H9 (cell line): ENCODE results near the gene PPIP5K2. TPM values are rescaled to one million over a fixed set of nuclear protein-coding genes. Genes with fewer than 3 reads are reported as not detected.

ENCODE experiments used
- DNase-seq: peaks from one replicate; pipeline ENCODE4 v3.0.0-alpha.2; 2017
- H2AFZ ChIP-seq: one replicate; pipeline ENCODE4 v1.6.1; 2013; ENCODE audit warnings: mild to moderate bottlenecking, low read length, control low read depth, moderate library complexity
- H2AK5ac ChIP-seq: 2 replicates; pipeline ENCODE4 v1.6.1; 2013; ENCODE audit warnings: low read length, control low read depth, mixed read lengths; ENCODE audit not compliant: insufficient read length
- H2BK120ac ChIP-seq: one replicate; pipeline ENCODE4 v1.6.1; 2013; ENCODE audit warnings: low read depth, mild to moderate bottlenecking, low read length, control low read depth, inconsistent platforms; ENCODE audit not compliant: poor library complexity, severe bottlenecking
- H2BK12ac ChIP-seq: 2 replicates; pipeline ENCODE4 v1.6.1; 2013; ENCODE audit warnings: low read length, control low read depth, mixed read lengths, low read depth; ENCODE audit not compliant: insufficient read length
- H2BK15ac ChIP-seq: 2 replicates; pipeline ENCODE4 v1.6.1; 2013; ENCODE audit warnings: low read depth, low read length, control low read depth
- H2BK20ac ChIP-seq: one replicate; pipeline ENCODE4 v1.6.1; 2013; ENCODE audit warnings: low read depth, mild to moderate bottlenecking, low read length, control low read depth, inconsistent platforms; ENCODE audit not compliant: poor library complexity, severe bottlenecking
- H2BK5ac ChIP-seq: 2 replicates; pipeline ENCODE4 v1.6.1; 2013; ENCODE audit warnings: low read length, control low read depth, mixed read lengths; ENCODE audit not compliant: insufficient read length
- H3K14ac ChIP-seq: 2 replicates; pipeline ENCODE4 v1.6.1; 2013; ENCODE audit warnings: low read length, control low read depth; ENCODE audit not compliant: insufficient read depth
- H3K18ac ChIP-seq: 2 replicates; pipeline ENCODE4 v1.6.1; 2013; ENCODE audit warnings: low read depth, mild to moderate bottlenecking, mixed read lengths, low read length, control low read depth; ENCODE audit not compliant: insufficient read length
- H3K23ac ChIP-seq: 2 replicates; pipeline ENCODE4 v1.6.1; 2013; ENCODE audit warnings: low read length, control low read depth, mixed read lengths, low read depth; ENCODE audit not compliant: insufficient read length
- H3K23me2 ChIP-seq: 2 replicates; pipeline ENCODE4 v1.6.1; 2013; ENCODE audit warnings: low read depth, mild to moderate bottlenecking, mixed read lengths, low read length, control low read depth; ENCODE audit not compliant: insufficient read length, poor library complexity, severe bottlenecking
- H3K27ac ChIP-seq: 2 replicates; pipeline ENCODE4 v1.5.1; 2013; ENCODE audit warnings: low read length, control low read depth, mixed read lengths, low read depth; ENCODE audit not compliant: insufficient read length
- H3K27me3 ChIP-seq: 2 replicates; pipeline ENCODE4 v1.6.1; 2013; ENCODE audit warnings: low read length, control low read depth, inconsistent platforms; ENCODE audit not compliant: insufficient read depth
- H3K4ac ChIP-seq: 2 replicates; pipeline ENCODE4 v1.6.1; 2013; ENCODE audit warnings: low read depth, mild to moderate bottlenecking, control low read depth, inconsistent platforms, low read length, moderate library complexity
- H3K4me1 ChIP-seq: 2 replicates; pipeline ENCODE4 v1.6.1; 2013; ENCODE audit warnings: low read length, control low read depth, inconsistent platforms; ENCODE audit not compliant: insufficient read depth
- H3K4me2 ChIP-seq: 2 replicates; pipeline ENCODE4 v1.6.1; 2013; ENCODE audit warnings: low read length, control low read depth, mixed read lengths; ENCODE audit not compliant: insufficient read length, insufficient read depth
- H3K56ac ChIP-seq: 2 replicates; pipeline ENCODE4 v1.6.1; 2013; ENCODE audit warnings: low read depth, mild to moderate bottlenecking, mixed read lengths, low read length, control low read depth; ENCODE audit not compliant: insufficient read length
- H3K79me1 ChIP-seq: 2 replicates; pipeline ENCODE4 v1.6.1; 2013; ENCODE audit warnings: low read depth, mild to moderate bottlenecking, moderate library complexity, low read length, control low read depth, inconsistent platforms; ENCODE audit not compliant: insufficient read depth, poor library complexity, severe bottlenecking
- H3K79me2 ChIP-seq: 2 replicates; pipeline ENCODE4 v1.6.1; 2013; ENCODE audit warnings: low read length, control low read depth, inconsistent platforms; ENCODE audit not compliant: insufficient read depth
- H3K9ac ChIP-seq: 2 replicates; pipeline ENCODE4 v1.6.1; 2013; ENCODE audit warnings: low read length, control low read depth, mixed read lengths; ENCODE audit not compliant: insufficient read length; ENCODE audit errors: extremely low read depth
- H3K9me3 ChIP-seq: one replicate; pipeline ENCODE4 v1.6.1; 2013; ENCODE audit warnings: low read depth, low read length, inconsistent platforms; ENCODE audit not compliant: control insufficient read depth
- H3T11ph ChIP-seq: one replicate; pipeline ENCODE4 v1.6.1; 2013; ENCODE audit warnings: mild to moderate bottlenecking, low read length, control low read depth, inconsistent platforms
- H4K20me1 ChIP-seq: one replicate; pipeline ENCODE4 v1.6.1; 2013; ENCODE audit not compliant: control insufficient read depth, insufficient read length, insufficient read depth
- H4K5ac ChIP-seq: 2 replicates; pipeline ENCODE4 v1.6.1; 2013; ENCODE audit warnings: low read depth, mild to moderate bottlenecking, mixed read lengths, low read length, control low read depth; ENCODE audit not compliant: insufficient read length
- H4K8ac ChIP-seq: replicated peaks from 2 replicates; pipeline ENCODE4 v1.6.1; 2013; ENCODE audit warnings: low read length, control low read depth, mixed read lengths, low read depth; ENCODE audit not compliant: insufficient read length
- H4K91ac ChIP-seq: 2 replicates; pipeline ENCODE4 v1.6.1; 2013; ENCODE audit warnings: low read depth, mild to moderate bottlenecking, moderate library complexity, mixed read lengths, low read length, control low read depth; ENCODE audit not compliant: insufficient read length
- H3K27ac Mint-ChIP-seq, 3 experiments: 2 replicates in 2 of 3; 3 replicates in 1 of 3; pipeline ENCODE4 v1.8.0; 2020 to 2021; ENCODE audit warnings: mixed read lengths in 3 of 3, mild to moderate bottlenecking in 1 of 3, moderate library complexity in 1 of 3
- H3K27me3 Mint-ChIP-seq: 2 replicates; pipeline ENCODE4 v1.8.0; 2021; ENCODE audit warnings: low read depth, mild to moderate bottlenecking, moderate library complexity, mixed read lengths
- H3K36me3 Mint-ChIP-seq, 3 experiments: 2 replicates in 2 of 3; 3 replicates in 1 of 3; pipeline ENCODE4 v1.8.0; 2020 to 2021; ENCODE audit warnings: low read depth in 3 of 3, mixed read lengths in 3 of 3; ENCODE audit not compliant: insufficient read depth in 1 of 3
- H3K4me1 Mint-ChIP-seq, 2 experiments: 2 replicates each; pipeline ENCODE4 v1.8.0; 2020; ENCODE audit warnings: mixed read lengths in 2 of 2
- H3K4me3 Mint-ChIP-seq, 2 experiments: 2 replicates in 1 of 2; 3 replicates in 1 of 2; pipeline ENCODE4 v1.8.0; 2020 to 2021; ENCODE audit warnings: mild to moderate bottlenecking in 2 of 2, mixed read lengths in 2 of 2, moderate library complexity in 1 of 2
- H3K9me3 Mint-ChIP-seq, 2 experiments: 2 replicates in 1 of 2; 3 replicates in 1 of 2; pipeline ENCODE4 v1.8.0; 2020; ENCODE audit warnings: mild to moderate bottlenecking in 2 of 2, mixed read lengths in 2 of 2, moderate library complexity in 1 of 2
- WGBS: extraction: QIAGEN DNeasy Blood & Tissue Kit; methylation state at CpG from one replicate; pipeline ENCODE4 v1.1.7; 2013; ENCODE audit warnings: missing lambda C conversion rate, low lambda C conversion rate, mixed read lengths; ENCODE audit not compliant: insufficient read length; ENCODE audit errors: extremely low coverage; 5-methylcytosine and 5-hydroxymethylcytosine counted together
- total RNA-seq: library from RNA; stranded (reverse); gene quantifications from 2 replicates; pipeline ENCODE4 v1.2.1, GENCODE V29; 2021
- TF ChIP-seq, protein P1 (sequence below): fragments of 200-600 bp; sonication (generic); conservative IDR thresholded peaks from 3 replicates; pipeline ENCODE4 v1.8.0; 2021; ENCODE audit warnings: antibody characterized with exemption, mild to moderate bottlenecking

The PPIP5K2 gene
- total RNA-seq, 1 experiment from 2014 or later: 43.8 TPM

DNA sequence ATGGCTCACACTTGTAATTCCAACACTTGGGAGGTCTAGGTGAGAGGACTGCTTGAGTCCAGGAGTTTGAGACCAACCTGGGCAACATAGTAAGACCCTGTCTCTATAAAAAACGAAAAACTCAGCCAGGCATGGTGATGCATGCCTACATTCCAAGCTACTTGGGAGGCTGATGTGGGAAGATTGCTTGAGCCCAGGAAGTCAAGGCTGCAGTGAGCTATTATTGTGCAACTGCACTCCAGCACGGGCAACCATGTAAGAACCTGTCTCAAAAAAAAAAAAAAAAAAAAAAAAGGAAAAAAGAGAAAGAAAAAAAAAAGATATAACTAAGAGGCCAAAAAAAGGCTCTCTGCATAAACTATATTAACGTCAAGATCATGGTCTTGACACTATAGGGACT, 27.4 kb upstream of the PPIP5K2 start:
- H4K91ac ChIP-seq: no peak overlapping the region
- no peaks in the 10 kb centered on the region for H4K20me1 ChIP-seq
- no peak overlapping the region for H3K18ac ChIP-seq
- no peak overlapping the region for H2AFZ ChIP-seq
- no peaks in the 10 kb centered on the region for H3K27me3 Mint-ChIP-seq
- no peak overlapping the region for H4K5ac ChIP-seq
- WGBS: no CpG with 5 or more reads among the region's 3 CpGs
- no peak overlapping the region for H2BK12ac ChIP-seq
- H3K27ac ChIP-seq: no peak overlapping the region
- no peak overlapping the region for H2BK5ac ChIP-seq
- H3K56ac ChIP-seq: no peak overlapping the region
- H3K23ac ChIP-seq: no peak overlapping the region
- H3K4me3 Mint-ChIP-seq: no peak overlapping the region
- no peaks in the 10 kb centered on the region for H3K9me3 Mint-ChIP-seq
- H3K79me1 ChIP-seq: no peaks in the 10 kb centered on the region
- H2BK120ac ChIP-seq: no peak overlapping the region
- H3K23me2 ChIP-seq: no peaks in the 10 kb centered on the region
- H3K9me3 ChIP-seq: no peaks in the 10 kb centered on the region
- TF ChIP-seq, protein P1, sequence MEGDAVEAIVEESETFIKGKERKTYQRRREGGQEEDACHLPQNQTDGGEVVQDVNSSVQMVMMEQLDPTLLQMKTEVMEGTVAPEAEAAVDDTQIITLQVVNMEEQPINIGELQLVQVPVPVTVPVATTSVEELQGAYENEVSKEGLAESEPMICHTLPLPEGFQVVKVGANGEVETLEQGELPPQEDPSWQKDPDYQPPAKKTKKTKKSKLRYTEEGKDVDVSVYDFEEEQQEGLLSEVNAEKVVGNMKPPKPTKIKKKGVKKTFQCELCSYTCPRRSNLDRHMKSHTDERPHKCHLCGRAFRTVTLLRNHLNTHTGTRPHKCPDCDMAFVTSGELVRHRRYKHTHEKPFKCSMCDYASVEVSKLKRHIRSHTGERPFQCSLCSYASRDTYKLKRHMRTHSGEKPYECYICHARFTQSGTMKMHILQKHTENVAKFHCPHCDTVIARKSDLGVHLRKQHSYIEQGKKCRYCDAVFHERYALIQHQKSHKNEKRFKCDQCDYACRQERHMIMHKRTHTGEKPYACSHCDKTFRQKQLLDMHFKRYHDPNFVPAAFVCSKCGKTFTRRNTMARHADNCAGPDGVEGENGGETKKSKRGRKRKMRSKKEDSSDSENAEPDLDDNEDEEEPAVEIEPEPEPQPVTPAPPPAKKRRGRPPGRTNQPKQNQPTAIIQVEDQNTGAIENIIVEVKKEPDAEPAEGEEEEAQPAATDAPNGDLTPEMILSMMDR: no peak
- 0 out of 7 replicates have a peak overlapping the region, but pooled peaks of 1 of the 3 experiments have one; percentile 23 for H3K27ac Mint-ChIP-seq
- no peak overlapping the region for H2BK15ac ChIP-seq
- H3T11ph ChIP-seq: no peak overlapping the region
- H3K14ac ChIP-seq: no peak overlapping the region
- H3K9ac ChIP-seq: no peak overlapping the region
- H4K8ac ChIP-seq: no peak overlapping the region
- peaks cover 0 to 15% (median 4%) of the 10 kb centered on the region in 3 experiments; a peak in 4 of 7 replicates for H3K36me3 Mint-ChIP-seq
- H3K4me2 ChIP-seq: no peak overlapping the region
- no peaks in the 10 kb centered on the region for H3K4me1 ChIP-seq
- H3K4ac ChIP-seq: no peak overlapping the region
- no peaks in the 10 kb centered on the region for H3K79me2 ChIP-seq
- H3K4me1 Mint-ChIP-seq: no peaks in the 10 kb centered on the region
- DNase-seq: no peak
- H2AK5ac ChIP-seq: no peak overlapping the region
- H2BK20ac ChIP-seq: no peak overlapping the region
- no peaks in the 10 kb centered on the region for H3K27me3 ChIP-seq
